SK-N-SH treated with all-trans-retinoic acid at 6 μM for 48 hours (cell line): ENCODE measurements around the gene PTPRT.

Experiments used
- ATAC-seq: fragments of 200-7000 bp; cut with Tn5 transposase; 3 replicates; pipeline ENCODE4 v1.9.1; 2020; ENCODE audit warnings: mild to moderate bottlenecking, moderate library complexity
- ARNTL ChIP-seq: fragments of 450-650 bp; formaldehyde crosslinking; IDR thresholded peaks from 2 replicates; pipeline ENCODE4 v1.5.0; 2020; ENCODE audit warnings: low read depth, mild to moderate bottlenecking, moderate library complexity, borderline replicate concordance
- BACH2 ChIP-seq: fragments of 250-450 bp; sonication (Bioruptor Pico); IDR thresholded peaks from 2 replicates; pipeline ENCODE4 v1.9.0; 2021; ENCODE audit warnings: mild to moderate bottlenecking, borderline replicate concordance
- CREB5 ChIP-seq: fragments of 250-450 bp; sonication (Bioruptor Pico); IDR thresholded peaks from 2 replicates; pipeline ENCODE4 v1.5.1; 2020; ENCODE audit warnings: low read depth, mild to moderate bottlenecking, moderate library complexity
- CSDC2 ChIP-seq: fragments of 250-450 bp; sonication (Bioruptor Pico); IDR thresholded peaks from 2 replicates; pipeline ENCODE4 v1.5.0; 2020; ENCODE audit warnings: mild to moderate bottlenecking, moderate library complexity
- ESRRG ChIP-seq: fragments of 250-450 bp; sonication (Bioruptor Pico); IDR thresholded peaks from 2 replicates; pipeline ENCODE4 v1.6.1; 2021; ENCODE audit warnings: mild to moderate bottlenecking
- GLIS3 ChIP-seq: fragments of 250-450 bp; sonication (Bioruptor Pico); IDR thresholded peaks from 2 replicates; pipeline ENCODE4 v1.5.0; 2020; ENCODE audit warnings: mild to moderate bottlenecking, moderate library complexity
- ISL1 ChIP-seq: fragments of 250-450 bp; sonication (Bioruptor Pico); IDR thresholded peaks from 2 replicates; pipeline ENCODE4 v2.1.2; 2022; ENCODE audit warnings: mild to moderate bottlenecking, moderate library complexity
- OSR1 ChIP-seq: fragments of 250-450 bp; sonication (Bioruptor Pico); IDR thresholded peaks from 2 replicates; pipeline ENCODE4 v1.8.0; 2022; ENCODE audit warnings: moderate library complexity, mild to moderate bottlenecking, inconsistent platforms
- PATZ1 ChIP-seq: fragments of 250-450 bp; sonication (Bioruptor Pico); IDR thresholded peaks from 2 replicates; pipeline ENCODE4 v1.8.0; 2020; ENCODE audit warnings: mild to moderate bottlenecking, moderate library complexity, borderline replicate concordance
- POU6F1 ChIP-seq: fragments of 250-450 bp; sonication (Bioruptor Pico); IDR thresholded peaks from 2 replicates; pipeline ENCODE4 v1.8.0; 2021; ENCODE audit warnings: low read depth, mild to moderate bottlenecking, moderate library complexity, borderline replicate concordance
- PPARA ChIP-seq: fragments of 250-450 bp; sonication (Bioruptor Pico); IDR thresholded peaks from 2 replicates; pipeline ENCODE4 v1.5.0; 2020; ENCODE audit warnings: mild to moderate bottlenecking, borderline replicate concordance
- RARB ChIP-seq: fragments of 250-450 bp; sonication (Bioruptor Pico); IDR thresholded peaks from 2 replicates; pipeline ENCODE4 v1.8.0; 2021; ENCODE audit warnings: mild to moderate bottlenecking, moderate library complexity
- SNAI2 ChIP-seq: fragments of 250-450 bp; sonication (Bioruptor Pico); IDR thresholded peaks from 2 replicates; pipeline ENCODE4 v1.5.0; 2020; ENCODE audit warnings: mild to moderate bottlenecking, moderate library complexity
- TCF4 ChIP-seq: fragments of 250-450 bp; sonication (Bioruptor Pico); IDR thresholded peaks from 2 replicates; pipeline ENCODE4 v1.8.0; 2021; ENCODE audit warnings: mild to moderate bottlenecking, moderate library complexity, borderline replicate concordance
- TOX ChIP-seq: fragments of 250-450 bp; sonication (Bioruptor Pico); IDR thresholded peaks from 2 replicates; pipeline ENCODE4 v1.8.0; 2021; ENCODE audit warnings: mild to moderate bottlenecking, moderate library complexity, borderline replicate concordance
- TSHZ2 ChIP-seq: fragments of 250-450 bp; sonication (Bioruptor Pico); IDR thresholded peaks from 2 replicates; pipeline ENCODE4 v1.5.0; 2020; ENCODE audit warnings: mild to moderate bottlenecking, moderate library complexity
- ZC3H10 ChIP-seq: fragments of 250-450 bp; sonication (Bioruptor Pico); IDR thresholded peaks from 2 replicates; pipeline ENCODE4 v1.5.1; 2021; ENCODE audit warnings: mild to moderate bottlenecking, moderate library complexity
- ZFP3 ChIP-seq: fragments of 250-450 bp; sonication (Bioruptor Pico); IDR thresholded peaks from 2 replicates; pipeline ENCODE4 v1.5.0; 2020; ENCODE audit warnings: mild to moderate bottlenecking, moderate library complexity
- ZFP30 ChIP-seq: fragments of 450-650 bp; formaldehyde crosslinking; IDR thresholded peaks from 2 replicates; pipeline ENCODE4 v1.5.0; 2022; ENCODE audit warnings: mild to moderate bottlenecking, moderate library complexity
- ZNF565 ChIP-seq: fragments of 450-650 bp; formaldehyde crosslinking; conservative IDR thresholded peaks from 2 replicates; pipeline ENCODE4 v1.5.0; 2020; ENCODE audit warnings: low read depth, mild to moderate bottlenecking, moderate library complexity
- ZNF70 ChIP-seq: fragments of 450-650 bp; formaldehyde crosslinking; IDR thresholded peaks from 2 replicates; pipeline ENCODE4 v1.5.0; 2020; ENCODE audit warnings: mild to moderate bottlenecking, moderate library complexity
- ZNF8 ChIP-seq: fragments of 450-650 bp; formaldehyde crosslinking; IDR thresholded peaks from 2 replicates; pipeline ENCODE4 v1.5.0; 2020; ENCODE audit warnings: mild to moderate bottlenecking, moderate library complexity

Gene PTPRT

GRCh38 chr20:42836339-42836738 is 353.4 kb downstream of the PTPRT start:
- no peak for ATAC-seq
- TF ChIP-seq ZFP30 (CRISPR knock-in tag) (no peak), SNAI2 (CRISPR knock-in tag) (no peak), ZNF565 (no peak), PATZ1 (CRISPR knock-in tag) (no peak), GLIS3 (CRISPR knock-in tag) (no peak)

GRCh38 chr20:42807876-42808275 is 381.8 kb downstream of the PTPRT start:
- ATAC-seq = no peak
- TF ChIP-seq ZNF70 (CRISPR knock-in tag) (no peak), ZC3H10 (no peak), POU6F1 (CRISPR knock-in tag) (no peak), ARNTL (CRISPR knock-in tag) (no peak), ESRRG (no peak), BACH2 (CRISPR knock-in tag) (no peak), ISL1 (no peak), GLIS3 (CRISPR knock-in tag) (no peak), CSDC2 (CRISPR knock-in tag) (no peak), ZNF8 (CRISPR knock-in tag) (no peak), TCF4 (CRISPR knock-in tag) (no peak), ZNF565 (no peak), OSR1 (CRISPR knock-in tag) (no peak), PPARA (CRISPR knock-in tag) (no peak), PATZ1 (CRISPR knock-in tag) (no peak), ZFP30 (CRISPR knock-in tag) (no peak), SNAI2 (CRISPR knock-in tag) (no peak), RARB (CRISPR knock-in tag) (no peak), TSHZ2 (no peak), CREB5 (CRISPR knock-in tag) (no peak)

GRCh38 chr20:42795111-42795695 is 394.5 kb downstream of the PTPRT start:
- no peak for ATAC-seq
- no peak for TF ChIP-seq POU6F1 (CRISPR knock-in tag)
- no peak for TF ChIP-seq GLIS3 (CRISPR knock-in tag)
- TF ChIP-seq ZNF565 = no peak
- TF ChIP-seq ZFP30 (CRISPR knock-in tag) = no peak
- TF ChIP-seq ZC3H10 = no peak
- no peak for TF ChIP-seq ARNTL (CRISPR knock-in tag)
- TF ChIP-seq TOX (CRISPR knock-in tag) = no peak
- no peak for TF ChIP-seq ZNF70 (CRISPR knock-in tag)
- TF ChIP-seq CSDC2 (CRISPR knock-in tag) = no peak
- TF ChIP-seq ZFP3 (CRISPR knock-in tag) = no peak
- no peak for TF ChIP-seq ESRRG
